CD4-positive, alpha-beta T cell (primary cell): Measurements from ENCODE around the gene SECISBP2L. TPM values are rescaled to one million over a fixed set of nuclear protein-coding genes. Genes with fewer than 3 reads are reported as not detected.

ENCODE experiments used
- ATAC-seq: fragments of 200-7000 bp; cut with Tn5 transposase; one replicate; pipeline ENCODE4 v1.10.0; 2022; ENCODE audit warnings: mild to moderate bottlenecking; ENCODE audit not compliant: poor library complexity
- CTCF ChIA-PET: fragments of 350-600 bp; sonication (Branson Sonifier 250); formaldehyde crosslinking; loops from one replicate; lab custom pipeline; 2021; ENCODE audit warnings: antibody characterized with exemption, inconsistent platforms; lab: Charles Lee
- POLR2A ChIA-PET: fragments of 350-600 bp; sonication (Branson Sonifier 250); formaldehyde crosslinking; loops from one replicate; lab custom pipeline; 2021; ENCODE audit warnings: antibody characterized with exemption, inconsistent platforms; lab: Charles Lee
- DNase-seq, 14 experiments: peaks; one replicate each; pipeline ENCODE4 v3.0.0-alpha.2; 2013 to 2020; ENCODE audit warnings: mixed read lengths in 2 of 14
- H3K27ac ChIP-seq, 2 donors: one replicate each; pipeline versions ENCODE4 v1.5.1 to v1.7.0; 2013; ENCODE audit warnings: low read length in 2 of 2, low read depth in 1 of 2, mild to moderate bottlenecking in 1 of 2
- H3K27me3 ChIP-seq, 2 experiments: 1 replicate in 1 of 2; 2 replicates in 1 of 2; pipeline versions ENCODE4 v1.6.1 to v1.7.0; 2013; ENCODE audit warnings: low read length in 2 of 2, control low read depth in 1 of 2, mild to moderate bottlenecking in 1 of 2, moderate library complexity in 1 of 2; ENCODE audit not compliant: insufficient read depth in 2 of 2, control insufficient read depth in 1 of 2
- H3K36me3 ChIP-seq: one replicate; pipeline ENCODE4 v1.6.1; 2013; ENCODE audit warnings: low read length, control low read depth; ENCODE audit not compliant: insufficient read depth
- H3K4me1 ChIP-seq: one replicate; pipeline ENCODE4 v1.6.1; 2013; ENCODE audit warnings: low read length, control low read depth; ENCODE audit not compliant: insufficient read depth
- H3K4me3 ChIP-seq: one replicate; pipeline ENCODE4 v1.5.1; 2013; ENCODE audit warnings: mild to moderate bottlenecking, low read length, moderate library complexity
- H3K9me3 ChIP-seq, 2 experiments: 1 replicate in 1 of 2; 2 replicates in 1 of 2; pipeline versions ENCODE4 v1.6.1 to v1.7.0; 2013; ENCODE audit warnings: low read length in 2 of 2, mild to moderate bottlenecking in 2 of 2, control low read depth in 1 of 2, moderate library complexity in 1 of 2; ENCODE audit not compliant: control insufficient read depth in 1 of 2, insufficient read depth in 1 of 2
- H3K27ac Mint-ChIP-seq: one replicate; pipeline ENCODE4 v1.8.0; 2020; ENCODE audit warnings: mixed read lengths
- H3K27me3 Mint-ChIP-seq: one replicate; pipeline ENCODE4 v1.8.0; 2021; ENCODE audit warnings: mixed read lengths
- H3K36me3 Mint-ChIP-seq: one replicate; pipeline ENCODE4 v1.8.0; 2021; ENCODE audit warnings: low read depth, mixed read lengths
- H3K4me1 Mint-ChIP-seq: one replicate; pipeline ENCODE4 v1.8.0; 2021; ENCODE audit warnings: low read depth, mixed read lengths
- H3K4me3 Mint-ChIP-seq: one replicate; pipeline ENCODE4 v1.8.0; 2020; ENCODE audit warnings: mild to moderate bottlenecking, mixed read lengths
- H3K9me3 Mint-ChIP-seq: one replicate; pipeline ENCODE4 v1.8.0; 2020; ENCODE audit warnings: mixed read lengths
- CTCF ChIP-seq: fragments of 200-600 bp; IDR thresholded peaks from one replicate; pipeline ENCODE4 v1.8.0; 2022; ENCODE audit warnings: antibody characterized with exemption, mild to moderate bottlenecking
- intact Hi-C, 2 experiments: fragments of 100-400 bp; cut with DNase I in 1 of 2; cut with micrococcal nuclease in 1 of 2; formaldehyde crosslinking; loops; one replicate each; pipeline versions ENCODE4 v1.15.1 to v1.9.0; 2023 to 2025; cut with DNase I, micrococcal nuclease
- total RNA-seq, 174 experiments: library from RNA in 2 of 174; stranded (reverse) in 2 of 174; gene quantifications; one replicate each; pipeline ENCODE4 v1.2.3 and lab custom pipeline; 2021 to 2026

The SECISBP2L gene
- total RNA-seq, 2 experiments from 2014 or later, result 55.9 to 56.0 TPM

GRCh38 chr15:48962662-48963523 lies 83.4 kb downstream of the SECISBP2L start:
- H3K4me3 ChIP-seq, result peak overlapping the region; percentile 47
- Mint-ChIP-seq H3K27me3 (peaks cover 60% of the 10 kb centered on the region), H3K4me1 (peaks cover 20% of the 10 kb centered on the region), H3K4me3 (peak overlapping the region; percentile 85), H3K36me3 (no peaks in the 10 kb centered on the region), H3K27ac (no peak overlapping the region), H3K9me3 (no peaks in the 10 kb centered on the region)
- peak in 3 of 14 experiments; percentile 3 to 21 (median 14) for DNase-seq
- H3K9me3 ChIP-seq, result peaks cover 0 to 9% of the 10 kb centered on the region in 2 experiments
- peaks cover 34 to 39% of the 10 kb centered on the region in 2 experiments for H3K27me3 ChIP-seq
- H3K36me3 ChIP-seq, result no peaks in the 10 kb centered on the region
- peak; percentile 28 for ATAC-seq
- TF ChIP-seq CTCF, result no peak
- intact Hi-C loops, result no loop called here
- ChIA-PET CTCF (interaction anchor here (3.5 kb wide), 1 partner anchor 13 kb away, joined by 20 read pairs; no protein-coding TSS in a partner anchor), POLR2A (interaction anchor here (1.1 to 2.9 kb wide), 3 partner anchors 13 to 193 kb away, joined by 4 to 13 read pairs (median 7); partner anchors contain the start of genes COPS2 and EID1)
- peaks cover 30% of the 10 kb centered on the region for H3K4me1 ChIP-seq
- H3K27ac ChIP-seq, result no peak overlapping the region

GRCh38 chr15:48955967-48956366 lies 90.3 kb downstream of the SECISBP2L start:
- intact Hi-C loops, result no loop called here
- TF ChIP-seq CTCF, result no peak
- H3K36me3 Mint-ChIP-seq, result no peaks in the 10 kb centered on the region
- Histone ChIP-seq H3K27me3 (peaks cover 0 to 5% of the 10 kb centered on the region in 2 experiments), H3K4me3 (no peak overlapping the region), H3K36me3 (no peaks in the 10 kb centered on the region), H3K27ac (no peak overlapping the region), H3K9me3 (no peaks in the 10 kb centered on the region), H3K4me1 (no peaks in the 10 kb centered on the region)
- no peak overlapping the region for H3K27ac Mint-ChIP-seq
- H3K4me1 Mint-ChIP-seq, result no peaks in the 10 kb centered on the region
- ChIA-PET POLR2A (no interaction called here), CTCF (no interaction called here)
- H3K27me3 Mint-ChIP-seq, result peaks cover 10% of the 10 kb centered on the region
- no peaks in the 10 kb centered on the region for H3K9me3 Mint-ChIP-seq
- DNase-seq (no peak), ATAC-seq (no peak)
- H3K4me3 Mint-ChIP-seq, result no peak overlapping the region

- peaks cover 0 to 5% of the 10 kb centered on the region in 2 experiments for H3K27me3 ChIP-seq
- POLR2A ChIA-PET, result no interaction called here
- no peaks in the 10 kb centered on the region for H3K36me3 Mint-ChIP-seq
- DNase-seq, result no peak
- H3K4me3 ChIP-seq, result no peak overlapping the region
- H3K9me3 Mint-ChIP-seq, result no peaks in the 10 kb centered on the region
- no peaks in the 10 kb centered on the region for H3K4me1 ChIP-seq
- no peak overlapping the region for H3K27ac ChIP-seq
- H3K4me1 Mint-ChIP-seq, result no peaks in the 10 kb centered on the region
- no peak overlapping the region for H3K27ac Mint-ChIP-seq
- no peaks in the 10 kb centered on the region for H3K36me3 ChIP-seq
- no peak for TF ChIP-seq CTCF
- H3K4me3 Mint-ChIP-seq, result no peak overlapping the region
- H3K27me3 Mint-ChIP-seq, result peaks cover 14% of the 10 kb centered on the region
- intact Hi-C loops, result no loop called here
- ATAC-seq, result no peak
- CTCF ChIA-PET, result no interaction called here
- no peaks in the 10 kb centered on the region for H3K9me3 ChIP-seq
Measured at GRCh38 chr15:48955370-48955769, 90.9 kb downstream of the SECISBP2L start.
